Naive thymus-derived CD4-positive, alpha-beta T cell (primary cell): ENCODE data around the gene KDM4C. TPM values are rescaled to one million over a fixed set of nuclear protein-coding genes. Genes with fewer than 3 reads are reported as not detected.
A peak's percentile ranks its signal among the peaks of the same experiment; 100 is the strongest.
"Not testable (repeated sequence)": the region's sequence is repeated elsewhere in the genome, so short reads cannot be mapped to it uniquely, and the experiment has no call there.

Experiments used
- ATAC-seq: fragments of 150-1000 bp; cut with Tn5 transposase; 2 replicates; pipeline ENCODE4 v1.10.0; 2021; ENCODE audit warnings: mild to moderate bottlenecking, moderate library complexity
- CTCF ChIA-PET: fragments of 350-600 bp; sonication (Branson Sonifier 250); formaldehyde crosslinking; loops from one replicate; lab custom pipeline; 2021; ENCODE audit warnings: antibody characterized with exemption; lab: Charles Lee
- POLR2A ChIA-PET: fragments of 350-600 bp; sonication (Branson Sonifier 250); formaldehyde crosslinking; loops from one replicate; lab custom pipeline; 2021; ENCODE audit warnings: antibody characterized with exemption, inconsistent platforms; lab: Charles Lee
- DNase-seq, 9 donors: peaks; one replicate each; pipeline versions ENCODE4 v3.0.0 to v3.0.0-alpha.2; 2020 to 2022; ENCODE audit warnings: mixed read lengths in 1 of 9
- H3K27ac ChIP-seq: one replicate; pipeline ENCODE4 v1.7.0; 2013; ENCODE audit warnings: mild to moderate bottlenecking, low read depth, low read length, moderate library complexity
- H3K27me3 ChIP-seq, 2 donors: one replicate each; pipeline ENCODE4 v1.7.0; 2013; ENCODE audit warnings: low read length in 2 of 2, mild to moderate bottlenecking in 2 of 2, moderate library complexity in 2 of 2; ENCODE audit not compliant: control insufficient read depth in 2 of 2, insufficient read depth in 2 of 2
- H3K36me3 ChIP-seq, 3 experiments: 1 replicate in 2 of 3; 2 replicates in 1 of 3; pipeline ENCODE4 v1.7.0; 2013; ENCODE audit warnings: low read length in 3 of 3, mild to moderate bottlenecking in 3 of 3, moderate library complexity in 1 of 3; ENCODE audit not compliant: insufficient read depth in 3 of 3, control insufficient read depth in 2 of 3
- H3K4me1 ChIP-seq, 2 donors: one replicate each; pipeline ENCODE4 v1.7.0; 2013; ENCODE audit warnings: low read length in 2 of 2, mild to moderate bottlenecking in 2 of 2, moderate library complexity in 1 of 2; ENCODE audit not compliant: control insufficient read depth in 2 of 2, insufficient read depth in 2 of 2
- H3K4me3 ChIP-seq: 2 replicates; pipeline ENCODE4 v1.7.0; 2013; ENCODE audit warnings: mild to moderate bottlenecking, low read length
- H3K9me3 ChIP-seq, 3 experiments: 1 replicate in 2 of 3; 2 replicates in 1 of 3; pipeline ENCODE4 v1.7.0; 2013; ENCODE audit warnings: low read length in 3 of 3; ENCODE audit not compliant: control insufficient read depth in 2 of 3
- H3K27ac Mint-ChIP-seq, 9 donors: one replicate each; pipeline ENCODE4 v1.8.0; 2020 to 2022; ENCODE audit warnings: mixed read lengths in 9 of 9, mild to moderate bottlenecking in 8 of 9, moderate library complexity in 5 of 9, inconsistent platforms in 2 of 9
- H3K27me3 Mint-ChIP-seq, 5 donors: one replicate each; pipeline ENCODE4 v1.8.0; 2021 to 2022; ENCODE audit warnings: mixed read lengths in 5 of 5, mild to moderate bottlenecking in 1 of 5
- H3K36me3 Mint-ChIP-seq, 5 donors: one replicate each; pipeline ENCODE4 v1.8.0; 2020 to 2022; ENCODE audit warnings: mixed read lengths in 5 of 5, mild to moderate bottlenecking in 3 of 5, inconsistent platforms in 1 of 5
- H3K4me1 Mint-ChIP-seq, 7 donors: one replicate each; pipeline ENCODE4 v1.8.0; 2020 to 2022; ENCODE audit warnings: mixed read lengths in 7 of 7, mild to moderate bottlenecking in 3 of 7, inconsistent platforms in 1 of 7
- H3K4me3 Mint-ChIP-seq, 10 donors: one replicate each; pipeline ENCODE4 v1.8.0; 2020 to 2022; ENCODE audit warnings: mild to moderate bottlenecking in 10 of 10, mixed read lengths in 10 of 10, moderate library complexity in 6 of 10, inconsistent platforms in 2 of 10
- H3K9me3 Mint-ChIP-seq, 11 donors: one replicate each; pipeline ENCODE4 v1.8.0; 2020 to 2022; ENCODE audit warnings: mixed read lengths in 11 of 11, mild to moderate bottlenecking in 4 of 11, inconsistent platforms in 1 of 11, moderate library complexity in 1 of 11
- intact Hi-C, 2 donors: fragments of 100-400 bp; cut with micrococcal nuclease; formaldehyde crosslinking; loops; one replicate each; pipeline ENCODE4 v1.15.1; 2023
- polyA plus RNA-seq, 2 donors: library from polyadenylated mRNA; unstranded; fragments of 300-500 nt; fragmentation: Illumina TruSeq; gene quantifications; one replicate each; pipeline ENCODE4 v1.2.3, GENCODE V29; 2021
- total RNA-seq, 6 experiments: library from RNA in 5 of 6; stranded (reverse) in 5 of 6; gene quantifications; 1 replicate in 5 of 6; 2 replicates in 1 of 6; pipeline ENCODE4 v1.2.3 and lab custom pipeline; 2021 to 2026

KDM4C gene
- total RNA-seq (100 to 1,000 TPM in 1 of 5 experiments, 10 to 100 TPM in 4; 68.6 to 100 (median 93.3) TPM), polyA plus RNA-seq (10 to 100 TPM; 38.5 to 39.5 TPM), total RNA-seq (lab: John Stamatoyannopoulos, UW) (174 reads per million, percentile 92 among the genes with 10 or more reads in this experiment)

DNA sequence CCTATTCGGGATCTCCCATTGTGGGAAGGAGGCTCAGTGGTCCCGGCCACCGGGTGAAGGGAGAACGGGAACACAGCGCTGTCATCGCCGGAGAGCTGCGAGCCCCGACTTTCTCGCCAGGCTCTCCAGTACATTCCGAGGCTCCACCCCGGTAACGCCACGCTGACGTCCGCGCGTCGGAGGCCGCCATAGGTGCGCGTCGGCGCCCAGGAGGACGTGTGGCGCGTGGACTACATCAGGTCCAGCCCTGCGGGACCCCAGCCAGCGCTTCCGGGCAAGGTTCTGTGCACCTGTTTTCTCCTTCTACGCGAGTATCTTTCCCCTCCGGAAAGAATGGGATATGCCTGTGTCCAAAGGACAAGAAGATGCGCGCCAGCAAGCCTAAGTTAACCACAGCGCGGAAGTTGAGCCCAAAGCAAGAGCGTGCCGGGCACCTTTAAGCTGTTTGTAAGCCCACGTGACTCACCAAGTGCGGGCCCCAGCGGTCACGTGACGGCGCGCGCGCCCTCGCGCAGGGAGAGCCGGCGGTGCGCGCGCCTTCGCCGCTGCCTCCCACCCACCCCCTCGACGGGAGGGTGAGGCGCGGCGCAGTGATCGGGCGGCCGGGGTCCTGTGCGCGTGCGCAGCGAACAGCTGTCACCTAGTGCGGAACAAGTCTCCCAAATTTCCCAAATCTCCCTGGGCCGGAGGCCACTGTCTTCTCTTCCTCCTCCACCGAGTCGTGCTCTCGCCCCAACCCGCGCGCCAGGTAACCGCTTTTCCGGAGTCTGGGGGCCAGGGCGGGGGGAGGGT, at the start of gene KDM4C:
TSS of gene KDM4C (plus strand) at position 518 of the 792 bp plus-strand sequence. CDS start 35,016 bp downstream, outside the sequence.
- H3K36me3 ChIP-seq = peaks cover 0 to 9% (median 0%) of the 10 kb centered on the region in 3 experiments
- peak within 1 kb of the TSS; percentile 71 for H3K4me3 ChIP-seq
- H3K27me3 ChIP-seq = no peaks in the 10 kb centered on the region
- H3K9me3 Mint-ChIP-seq = peaks cover 0 to 6% (median 0%) of the 10 kb centered on the region in 11 donors
- H3K36me3 Mint-ChIP-seq = peaks cover 0 to 6% (median 0%) of the 10 kb centered on the region in 5 donors
- peak within 1 kb of the TSS; percentile 98 for H3K27ac ChIP-seq
- intact Hi-C loops = loop anchor here (1.0 to 10.0 kb wide), 20 partner anchors 41 to 1965 kb away; partner anchors contain the start of genes RIC1 (in 2 of the 2), UHRF2 (in 2 of the 2), DMAC1 (in 1 of the 2) and GLDC (in 1 of the 2)
- H3K9me3 ChIP-seq = no peaks in the 10 kb centered on the region
- no peaks in the 10 kb centered on the region for H3K27me3 Mint-ChIP-seq
- H3K4me1 ChIP-seq = peaks cover 9 to 12% of the 10 kb centered on the region in 2 donors
- ChIA-PET CTCF (interaction anchor here (0.9 to 1.3 kb wide), 3 partner anchors 26 to 75 kb away, joined by 3 to 5 read pairs (median 3); no protein-coding TSS in a partner anchor), POLR2A (interaction anchor here (0.6 to 6.0 kb wide), 45 partner anchors 8 to 1130 kb away, joined by 3 to 132 read pairs (median 4); partner anchors contain the start of genes ERMP1, RANBP6, RIC1 and UHRF2)
- peak; percentile 92 to 97 (median 94) for DNase-seq
- H3K4me1 Mint-ChIP-seq = peaks cover 12 to 41% (median 26%) of the 10 kb centered on the region in 7 donors
- peak within 1 kb of the TSS; percentile 89 to 99 (median 96) for H3K4me3 Mint-ChIP-seq
- peak within 1 kb of the TSS; percentile 98 to 100 (median 100) for H3K27ac Mint-ChIP-seq
- peak; percentile 87 for ATAC-seq

DNA sequence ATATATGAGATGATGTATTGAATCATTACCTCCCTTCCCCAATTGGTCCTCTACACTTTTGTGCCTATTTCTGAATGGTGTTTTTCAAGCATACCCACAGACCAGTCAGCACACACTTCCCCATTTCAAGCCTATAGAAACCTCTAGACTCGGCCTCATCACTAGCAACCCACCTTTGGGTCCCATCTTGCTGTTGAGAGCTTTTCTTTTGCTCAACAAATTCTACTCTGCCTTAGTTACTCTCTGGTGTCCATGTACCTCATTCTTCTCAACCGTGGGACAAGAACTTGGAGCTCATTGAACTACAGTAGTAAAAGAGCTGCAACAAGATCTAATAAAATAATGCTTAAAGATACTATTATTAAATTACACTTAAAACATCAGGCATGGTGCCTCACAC, 49.0 kb upstream of the KDM4C start:
- no peak overlapping the region for H3K27ac Mint-ChIP-seq
- H3K27ac ChIP-seq = no peak overlapping the region
- peaks cover 0 to 6% (median 3%) of the 10 kb centered on the region in 11 donors for H3K9me3 Mint-ChIP-seq
- ChIA-PET CTCF (no interaction called here), POLR2A (interaction anchor here (1.2 to 2.1 kb wide), 2 partner anchors 48 to 49 kb away, joined by 6 to 9 read pairs; partner anchors contain the start of gene KDM4C)
- H3K36me3 ChIP-seq = peaks cover 0 to 4% (median 0%) of the 10 kb centered on the region in 3 experiments
- no peaks in the 10 kb centered on the region for H3K27me3 ChIP-seq
- H3K4me3 ChIP-seq = no peak overlapping the region
- ATAC-seq (no peak), DNase-seq (no peak)
- no peaks in the 10 kb centered on the region for H3K4me1 ChIP-seq
- H3K4me1 Mint-ChIP-seq = peaks cover 0 to 9% (median 4%) of the 10 kb centered on the region in 7 donors
- H3K36me3 Mint-ChIP-seq = peaks cover 0 to 3% (median 0%) of the 10 kb centered on the region in 5 donors
- H3K9me3 ChIP-seq = no peaks in the 10 kb centered on the region
- peaks cover 0 to 3% (median 0%) of the 10 kb centered on the region in 5 donors for H3K27me3 Mint-ChIP-seq
- H3K4me3 Mint-ChIP-seq = no peak overlapping the region
- intact Hi-C loops = no loop called here

DNA sequence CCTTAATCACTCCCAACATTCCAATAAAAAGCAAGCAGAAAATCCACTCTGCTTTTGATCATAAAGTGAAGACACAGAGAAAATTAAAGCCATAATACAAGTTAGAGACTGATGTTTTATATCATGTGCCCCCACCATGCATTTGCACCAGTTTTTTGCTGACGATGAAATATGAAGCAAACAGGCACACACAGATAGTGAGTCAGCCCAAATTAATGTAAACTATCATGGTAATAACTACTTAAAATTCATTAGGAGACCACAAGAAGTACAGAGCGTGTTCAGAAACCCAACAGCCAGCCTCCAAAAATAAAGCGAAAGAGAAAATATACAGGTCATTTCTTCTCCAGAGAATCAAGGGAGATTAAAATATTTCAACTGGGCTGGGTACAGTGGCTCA, 46.4 kb upstream of the KDM4C start:
- peaks cover 1 to 2% of the 10 kb centered on the region in 2 donors for H3K4me1 ChIP-seq
- POLR2A ChIA-PET = interaction anchor here (1.0 kb wide), 1 partner anchor 45 kb away, joined by 5 read pairs; no protein-coding TSS in a partner anchor
- Mint-ChIP-seq H3K4me3 (no peak overlapping the region), H3K9me3 (peaks cover 0 to 6% (median 1%) of the 10 kb centered on the region in 11 donors), H3K4me1 (peaks cover 0 to 3% (median 2%) of the 10 kb centered on the region in 7 donors), H3K36me3 (peaks cover 0 to 3% (median 0%) of the 10 kb centered on the region in 5 donors), H3K27me3 (no peaks in the 10 kb centered on the region), H3K27ac (no peak overlapping the region)
- H3K4me3 ChIP-seq = no peak overlapping the region
- ATAC-seq (no peak), DNase-seq (no peak)
- no peaks in the 10 kb centered on the region for H3K36me3 ChIP-seq
- H3K27ac ChIP-seq = no peak overlapping the region
- CTCF ChIA-PET = no interaction called here
- H3K27me3 ChIP-seq = no peaks in the 10 kb centered on the region
- H3K9me3 ChIP-seq = no peaks in the 10 kb centered on the region
- intact Hi-C loops = loop anchor here in 1 of 2 donors (1.0 kb wide), 1 partner anchor 11 kb away; no protein-coding TSS in a partner anchor

DNA sequence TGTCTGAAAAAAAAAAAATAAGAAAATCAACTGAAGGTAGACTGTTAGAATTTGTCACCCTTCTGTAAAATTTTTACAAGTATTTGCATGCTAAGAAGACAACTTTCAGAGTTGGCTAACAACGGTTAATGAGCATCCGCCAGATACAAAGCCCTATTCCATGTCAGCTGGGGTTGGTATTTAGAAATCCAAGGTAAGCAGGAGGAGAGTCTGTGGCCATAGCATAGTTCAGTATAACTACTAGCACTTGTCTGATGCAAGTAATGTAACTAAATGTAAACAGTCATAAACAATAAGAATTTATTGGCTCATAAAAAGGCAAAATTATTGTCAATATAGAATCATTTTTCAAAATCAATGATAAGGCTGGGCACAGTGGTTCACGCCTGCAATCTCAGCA, 45.7 kb upstream of the KDM4C start:
- H3K4me3 Mint-ChIP-seq = no peak overlapping the region
- H3K27me3 ChIP-seq = no peaks in the 10 kb centered on the region
- POLR2A ChIA-PET = interaction anchor here (1.0 kb wide), 1 partner anchor 45 kb away, joined by 5 read pairs; no protein-coding TSS in a partner anchor
- ATAC-seq (no peak), DNase-seq (no peak)
- no peaks in the 10 kb centered on the region for H3K27me3 Mint-ChIP-seq
- H3K27ac ChIP-seq = no peak overlapping the region
- CTCF ChIA-PET = no interaction called here
- H3K4me1 ChIP-seq = peaks cover 7% of the 10 kb centered on the region in 2 donors
- H3K36me3 Mint-ChIP-seq = peaks cover 0 to 3% (median 0%) of the 10 kb centered on the region in 5 donors
- H3K9me3 Mint-ChIP-seq = peaks cover 0 to 6% (median 3%) of the 10 kb centered on the region in 11 donors
- peaks cover 0 to 9% (median 7%) of the 10 kb centered on the region in 7 donors for H3K4me1 Mint-ChIP-seq
- intact Hi-C loops = no loop called here
- no peaks in the 10 kb centered on the region for H3K36me3 ChIP-seq
- H3K9me3 ChIP-seq = no peaks in the 10 kb centered on the region
- H3K4me3 ChIP-seq = no peak overlapping the region
- H3K27ac Mint-ChIP-seq = no peak overlapping the region

DNA sequence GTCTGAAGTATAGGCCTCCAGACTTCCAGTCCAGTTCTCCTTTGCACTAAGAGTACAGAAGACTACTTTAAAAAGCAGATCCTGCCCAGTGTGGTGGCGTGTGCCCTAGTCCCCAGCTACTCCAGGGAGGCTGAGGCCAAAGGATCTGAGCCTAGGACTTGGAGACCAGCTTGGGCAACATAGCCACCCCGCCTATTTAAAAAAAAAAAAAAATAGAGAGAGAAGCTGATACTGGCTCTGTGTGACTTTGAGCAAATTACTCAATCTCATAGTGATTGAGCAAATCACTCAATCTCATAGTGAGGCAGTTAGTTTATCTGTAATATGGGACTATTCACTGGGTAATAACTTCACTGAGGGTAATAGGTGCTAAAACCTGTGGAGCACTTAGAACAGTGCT, 43.6 kb upstream of the KDM4C start:
- Mint-ChIP-seq H3K4me1 (peaks cover 0 to 10% (median 7%) of the 10 kb centered on the region in 7 donors), H3K27ac (no peak overlapping the region), H3K9me3 (peaks cover 0 to 2% (median 0%) of the 10 kb centered on the region in 11 donors), H3K36me3 (no peaks in the 10 kb centered on the region), H3K27me3 (no peaks in the 10 kb centered on the region), H3K4me3 (peak overlapping the region in 1 of 10 donors; percentile 44)
- POLR2A ChIA-PET = interaction anchor here (2.9 kb wide), 1 partner anchor 32 kb away, joined by 18 read pairs; no protein-coding TSS in a partner anchor
- peaks cover 7% of the 10 kb centered on the region in 2 donors for H3K4me1 ChIP-seq
- H3K27ac ChIP-seq = no peak overlapping the region
- no peaks in the 10 kb centered on the region for H3K36me3 ChIP-seq
- CTCF ChIA-PET = no interaction called here
- no peaks in the 10 kb centered on the region for H3K27me3 ChIP-seq
- no peaks in the 10 kb centered on the region for H3K9me3 ChIP-seq
- no peak for ATAC-seq
- no peak overlapping the region for H3K4me3 ChIP-seq
- intact Hi-C loops = no loop called here
- no peak for DNase-seq

DNA sequence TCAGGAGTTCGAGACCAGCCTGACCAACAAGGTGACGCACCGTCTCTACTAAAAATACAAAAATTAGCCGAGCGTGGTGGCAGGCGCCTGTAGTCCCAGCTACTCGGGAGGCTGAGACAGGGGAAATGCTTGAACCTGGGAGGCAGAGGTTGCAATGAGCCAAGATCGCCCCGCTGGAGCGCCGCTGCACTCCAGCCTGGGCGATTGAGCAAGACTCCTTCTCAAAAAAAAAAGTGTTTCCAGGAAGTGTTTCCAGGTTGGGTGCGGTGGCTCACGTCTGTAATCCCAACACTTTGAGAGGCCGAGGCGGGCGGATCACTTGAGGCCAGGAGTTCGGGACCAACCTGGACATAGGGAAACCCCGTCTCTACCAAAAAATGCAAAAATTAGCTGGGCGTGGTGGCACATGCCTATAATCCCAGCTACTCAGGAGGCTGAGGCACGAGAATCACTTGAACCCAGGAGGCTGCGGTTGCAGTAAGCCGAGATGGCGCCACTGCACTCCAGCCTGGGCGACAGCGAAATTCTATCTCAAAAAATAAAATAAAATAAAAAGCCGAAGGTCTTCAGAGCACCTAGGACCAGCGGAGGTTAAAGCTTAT, 42.5 kb upstream of the KDM4C start:
- ChIA-PET POLR2A (interaction anchor here (0.7 to 2.9 kb wide), 8 partner anchors 9 to 44 kb away, joined by 3 to 51 read pairs (median 3); partner anchors contain the start of gene KDM4C), CTCF (interaction anchor here (0.5 to 1.2 kb wide), 4 partner anchors 16 to 1095 kb away, joined by 3 to 4 read pairs (median 3); no protein-coding TSS in a partner anchor)
- H3K36me3 Mint-ChIP-seq, H3K27me3 ChIP-seq, intact Hi-C loops, H3K9me3 ChIP-seq, H3K36me3 ChIP-seq, H3K4me1 ChIP-seq, H3K9me3 Mint-ChIP-seq, ATAC-seq, H3K27me3 Mint-ChIP-seq, DNase-seq: not testable (repeated sequence)
- Mint-ChIP-seq H3K4me3 (peak overlapping the region; percentile 76 to 92 (median 89)), H3K4me1 (peaks cover 0 to 10% (median 7%) of the 10 kb centered on the region in 7 donors), H3K27ac (peak overlapping the region in 6 of 9 donors; percentile 18 to 92 (median 89))
- peak overlapping the region; percentile 77 for H3K4me3 ChIP-seq
- peak overlapping the region; percentile 66 for H3K27ac ChIP-seq
